ENCODE measurements around the gene MTX2.
"Not testable (repeated sequence)": the region's sequence is repeated elsewhere in the genome, so short reads cannot be mapped to it uniquely, and the experiment has no call there.

The MTX2 gene

DNA sequence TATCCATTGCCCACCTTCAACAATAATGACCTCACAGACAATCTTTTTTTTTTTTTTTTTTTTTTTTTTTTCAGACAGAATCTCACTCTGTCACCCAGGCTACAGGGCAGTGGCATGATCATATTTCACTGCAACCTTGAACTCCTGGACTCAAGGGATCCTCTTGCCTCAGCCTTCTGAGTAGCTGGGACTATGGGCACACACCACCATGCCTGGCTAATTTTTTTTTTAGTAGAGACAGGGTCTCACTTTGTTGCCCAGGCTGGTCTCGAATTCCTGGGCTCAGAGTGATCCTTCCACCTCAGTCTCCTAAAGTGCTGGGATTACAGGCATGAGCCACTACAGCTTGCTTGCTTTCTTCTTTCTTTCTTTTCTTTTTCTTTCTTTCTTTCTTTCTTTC lies 103.9 kb downstream of the MTX2 start:
- H3K27me3 Mint-ChIP-seq: peaks cover 21% of the 10 kb centered on the region
- not testable (repeated sequence) for H3K9me3 Mint-ChIP-seq; H3K4me1 Mint-ChIP-seq; H3K27ac Mint-ChIP-seq; H3K4me3 Mint-ChIP-seq; DNase-seq; H3K36me3 Mint-ChIP-seq (ENCODE audit: low read depth); ATAC-seq

DNA sequence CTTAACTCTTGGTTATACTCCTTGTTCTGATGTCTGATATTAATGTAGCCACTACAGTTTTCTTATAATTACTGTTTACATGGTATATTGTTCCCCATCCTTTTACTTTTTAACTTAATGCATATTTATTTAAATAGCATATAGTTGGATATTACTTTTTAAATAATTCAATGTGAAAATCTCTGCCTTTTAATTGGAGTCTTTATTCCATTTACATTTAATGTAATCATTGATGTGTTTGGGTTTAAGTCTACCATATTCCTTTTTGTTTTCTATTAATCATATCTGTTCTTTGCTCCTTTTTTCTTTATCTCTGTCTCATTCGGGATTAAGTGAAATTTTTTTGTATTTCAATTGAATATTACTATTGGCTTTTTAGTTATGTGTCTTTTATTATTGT lies 109.1 kb downstream of the MTX2 start:
- Mint-ChIP-seq H3K4me1 (no peaks in the 10 kb centered on the region), H3K27ac (no peak overlapping the region), H3K4me3 (no peak overlapping the region), H3K36me3 (ENCODE audit: low read depth) (peaks cover 2% of the 10 kb centered on the region), H3K27me3 (peaks cover 26% of the 10 kb centered on the region), H3K9me3 (peaks cover 8% of the 10 kb centered on the region)
- DNase-seq (no peak), ATAC-seq (no peak)

DNA sequence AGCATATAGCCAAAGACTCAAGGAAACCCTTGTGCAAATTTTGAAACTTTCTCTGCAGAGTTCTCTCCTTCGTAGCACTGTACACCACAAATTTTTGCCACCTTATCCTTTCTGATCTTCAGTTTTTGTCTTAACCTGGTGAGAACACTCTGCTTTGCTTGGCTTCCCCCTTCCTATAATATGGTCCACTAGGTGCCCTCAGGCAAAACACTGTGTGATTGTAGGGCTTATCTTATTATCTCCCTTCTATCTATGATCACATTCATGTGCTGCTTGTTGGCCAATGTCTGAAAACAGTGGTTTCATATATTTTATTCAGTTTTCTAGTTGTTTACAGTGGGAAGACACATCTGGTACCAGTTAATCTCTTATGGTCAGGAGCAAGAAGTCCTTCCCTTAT lies 111.1 kb downstream of the MTX2 start:
- Mint-ChIP-seq H3K36me3 (ENCODE audit: low read depth) (peaks cover 2% of the 10 kb centered on the region), H3K27me3 (peaks cover 23% of the 10 kb centered on the region), H3K27ac (no peak overlapping the region), H3K4me1 (no peaks in the 10 kb centered on the region), H3K4me3 (no peak overlapping the region), H3K9me3 (peaks cover 8% of the 10 kb centered on the region)
- DNase-seq: no peak
- ATAC-seq: no peak

DNA sequence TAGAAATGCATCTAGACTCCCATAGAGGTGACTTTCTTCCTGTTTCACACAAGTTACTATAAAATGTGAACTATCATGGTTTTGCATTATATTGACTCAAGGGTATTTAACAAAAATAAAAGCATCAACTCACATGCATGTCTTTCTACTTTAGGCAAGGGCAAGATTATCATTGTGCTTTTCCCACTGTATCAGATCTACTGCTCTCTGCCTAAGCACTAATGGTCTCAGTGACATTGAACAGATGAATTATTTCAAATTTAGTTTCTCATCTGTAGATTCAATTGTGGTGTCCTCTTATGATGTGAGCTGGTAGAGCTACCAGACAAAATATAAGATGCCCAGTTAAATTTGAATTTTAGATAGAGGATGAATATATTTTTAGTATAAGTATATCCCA lies 113.9 kb downstream of the MTX2 start:
- peaks cover 4% of the 10 kb centered on the region for H3K9me3 Mint-ChIP-seq
- H3K27me3 Mint-ChIP-seq: peaks cover 28% of the 10 kb centered on the region
- DNase-seq: no peak

GRCh38 chr2:176383836-176384442 lies 114.7 kb downstream of the MTX2 start:
- ATAC-seq (no peak), DNase-seq (no peak)
- no peak overlapping the region for H3K27ac Mint-ChIP-seq
- peaks cover 31% of the 10 kb centered on the region for H3K27me3 Mint-ChIP-seq
- no peaks in the 10 kb centered on the region for H3K4me1 Mint-ChIP-seq
- no peak overlapping the region for H3K4me3 Mint-ChIP-seq
- no peaks in the 10 kb centered on the region for H3K36me3 Mint-ChIP-seq (ENCODE audit: low read depth)
- peaks cover 4% of the 10 kb centered on the region for H3K9me3 Mint-ChIP-seq

More for the DNA sequence above, 113.9 kb downstream of the MTX2 start:
- Mint-ChIP-seq H3K4me1 (no peaks in the 10 kb centered on the region), H3K36me3 (ENCODE audit: low read depth) (peaks cover 2% of the 10 kb centered on the region), H3K27ac (no peak overlapping the region), H3K4me3 (no peak overlapping the region)
- no peak for ATAC-seq

GRCh38 chr2:176385219-176385759 lies 116.0 kb downstream of the MTX2 start:
- H3K4me1 Mint-ChIP-seq: no peaks in the 10 kb centered on the region
- no peak overlapping the region for H3K27ac Mint-ChIP-seq
- no peak for DNase-seq
- H3K36me3 Mint-ChIP-seq (ENCODE audit: low read depth): no peaks in the 10 kb centered on the region
- no peak overlapping the region for H3K4me3 Mint-ChIP-seq
- H3K27me3 Mint-ChIP-seq: peaks cover 35% of the 10 kb centered on the region
- no peak for ATAC-seq
- no peaks in the 10 kb centered on the region for H3K9me3 Mint-ChIP-seq

- Mint-ChIP-seq H3K4me1 (no peaks in the 10 kb centered on the region), H3K4me3 (no peak overlapping the region), H3K27me3 (peaks cover 34% of the 10 kb centered on the region), H3K9me3 (no peaks in the 10 kb centered on the region), H3K36me3 (ENCODE audit: low read depth) (no peaks in the 10 kb centered on the region), H3K27ac (no peak overlapping the region)
- ATAC-seq (no peak), DNase-seq (no peak)
These were observed 116.6 kb downstream of the MTX2 start for GRCh38 chr2:176385838-176386237.

All from activated naive CD8-positive, alpha-beta T cell treated with anti-CD3 and anti-CD28 coated beads, Interleukin-2, amount 50 U/mL, for 24 hours (primary cell).